Activated B cell treated with CpG ODN at 0.5 μM for 24 hours (primary cell): Measurements from ENCODE around the gene SPAG6. TPM values are rescaled to one million over a fixed set of nuclear protein-coding genes. Genes with fewer than 3 reads are reported as not detected.
A peak's percentile ranks its signal among the peaks of the same experiment; 100 is the strongest.

Source experiments
- ATAC-seq: fragments of 200-7000 bp; cut with Tn5 transposase; one replicate; pipeline ENCODE4 v1.10.0; 2021; ENCODE audit warnings: low read depth, mild to moderate bottlenecking, moderate library complexity
- CTCF ChIA-PET: fragments of 350-600 bp; sonication (Branson Sonifier 250); formaldehyde crosslinking; loops from one replicate; lab custom pipeline; 2021; ENCODE audit warnings: antibody characterized with exemption; lab: Charles Lee
- POLR2A ChIA-PET: fragments of 350-600 bp; sonication (Branson Sonifier 250); formaldehyde crosslinking; loops from one replicate; lab custom pipeline; 2021; ENCODE audit warnings: antibody characterized with exemption; lab: Charles Lee
- DNase-seq: peaks from one replicate; pipeline ENCODE4 v3.0.0; 2022
- H3K27ac Mint-ChIP-seq: one replicate; pipeline ENCODE4 v1.8.0; 2020; ENCODE audit warnings: mixed read lengths
- H3K27me3 Mint-ChIP-seq: one replicate; pipeline ENCODE4 v1.8.0; 2021; ENCODE audit warnings: mixed read lengths
- H3K36me3 Mint-ChIP-seq: one replicate; pipeline ENCODE4 v1.8.0; 2021; ENCODE audit warnings: low read depth, mixed read lengths
- H3K4me1 Mint-ChIP-seq: one replicate; pipeline ENCODE4 v1.8.0; 2021; ENCODE audit warnings: mixed read lengths
- H3K4me3 Mint-ChIP-seq: one replicate; pipeline ENCODE4 v1.8.0; 2020; ENCODE audit warnings: mild to moderate bottlenecking, mixed read lengths
- H3K9me3 Mint-ChIP-seq: one replicate; pipeline ENCODE4 v1.8.0; 2020; ENCODE audit warnings: mixed read lengths
- CTCF ChIP-seq: fragments of 200-600 bp; IDR thresholded peaks from one replicate; pipeline ENCODE4 v1.8.0; 2022; ENCODE audit warnings: antibody characterized with exemption, mild to moderate bottlenecking
- intact Hi-C: fragments of 100-400 bp; cut with micrococcal nuclease; formaldehyde crosslinking; loops from one replicate; pipeline ENCODE4 v1.15.1; 2024
- total RNA-seq: library from RNA; stranded (reverse); gene quantifications from 2 replicates; pipeline ENCODE4 v1.2.3, GENCODE V29; 2022

SPAG6 gene
- total RNA-seq, 1 donor from 2014 or later, result 0.62 TPM

GRCh38 chr10:22343731-22344130, 1.6 kb upstream of the SPAG6 start:
- H3K4me3 Mint-ChIP-seq, result no peak overlapping the region
- TF ChIP-seq CTCF, result no peak
- intact Hi-C loops, result loop anchor here (1.0 to 5.0 kb wide), 5 partner anchors 21 to 826 kb away; partner anchors contain the start of gene PIP4K2A
- ATAC-seq (no peak), DNase-seq (no peak)
- peaks cover 2% of the 10 kb centered on the region for H3K36me3 Mint-ChIP-seq
- H3K27me3 Mint-ChIP-seq, result peaks cover 49% of the 10 kb centered on the region
- ChIA-PET CTCF (interaction anchor here (0.5 to 2.3 kb wide), 6 partner anchors 28 to 825 kb away, joined by 3 to 8 read pairs (median 4); no protein-coding TSS in a partner anchor), POLR2A (interaction anchor here (1.0 to 2.0 kb wide), 3 partner anchors 34 to 115 kb away, joined by 3 to 5 read pairs (median 3); no protein-coding TSS in a partner anchor)
- peaks cover 26% of the 10 kb centered on the region for H3K4me1 Mint-ChIP-seq
- peaks cover 3% of the 10 kb centered on the region for H3K9me3 Mint-ChIP-seq
- peak overlapping the region; percentile 46 for H3K27ac Mint-ChIP-seq

GRCh38 chr10:22344249-22344648, 1.0 kb upstream of the SPAG6 start:
- intact Hi-C loops, result loop anchor here (1.0 to 5.0 kb wide), 4 partner anchors 21 to 645 kb away; partner anchors contain the start of gene PIP4K2A
- H3K36me3 Mint-ChIP-seq, result peaks cover 2% of the 10 kb centered on the region
- CTCF ChIA-PET, result interaction anchor here (0.7 to 2.3 kb wide), 5 partner anchors 29 to 645 kb away, joined by 3 to 8 read pairs (median 3); no protein-coding TSS in a partner anchor
- no peak for TF ChIP-seq CTCF
- H3K27ac Mint-ChIP-seq, result peak overlapping the region; percentile 46
- H3K4me3 Mint-ChIP-seq, result peak overlapping the region; percentile 28
- no peak for DNase-seq
- H3K4me1 Mint-ChIP-seq, result peaks cover 26% of the 10 kb centered on the region
- peaks cover 46% of the 10 kb centered on the region for H3K27me3 Mint-ChIP-seq
- H3K9me3 Mint-ChIP-seq, result peaks cover 3% of the 10 kb centered on the region
- POLR2A ChIA-PET, result interaction anchor here (0.8 to 2.0 kb wide), 5 partner anchors 19 to 115 kb away, joined by 3 to 5 read pairs (median 3); no protein-coding TSS in a partner anchor
- ATAC-seq, result no peak

- no peak for DNase-seq
- CTCF ChIA-PET, result interaction anchor here (1.1 to 2.3 kb wide), 4 partner anchors 29 to 849 kb away, joined by 3 to 8 read pairs (median 3); no protein-coding TSS in a partner anchor
- H3K36me3 Mint-ChIP-seq, result peaks cover 2% of the 10 kb centered on the region
- intact Hi-C loops, result loop anchor here (1.0 to 5.0 kb wide), 4 partner anchors 20 to 644 kb away; partner anchors contain the start of gene PIP4K2A
- ATAC-seq, result no peak
- peaks cover 46% of the 10 kb centered on the region for H3K27me3 Mint-ChIP-seq
- H3K4me1 Mint-ChIP-seq, result peaks cover 24% of the 10 kb centered on the region
- no peak for TF ChIP-seq CTCF
- POLR2A ChIA-PET, result interaction anchor here (0.6 to 2.0 kb wide), 5 partner anchors 20 to 116 kb away, joined by 3 to 5 read pairs (median 3); no protein-coding TSS in a partner anchor
- H3K9me3 Mint-ChIP-seq, result peaks cover 3% of the 10 kb centered on the region
- H3K4me3 Mint-ChIP-seq, result peak overlapping the region; percentile 52
- peak overlapping the region; percentile 50 for H3K27ac Mint-ChIP-seq
Measured at GRCh38 chr10:22344781-22345300, 455 bp upstream of the SPAG6 start.

GRCh38 chr10:22346096-22346661, 883 bp downstream of the SPAG6 start:
- intact Hi-C loops, result no loop called here
- Mint-ChIP-seq H3K4me3 (peak overlapping the region; percentile 19), H3K36me3 (no peaks in the 10 kb centered on the region), H3K27me3 (peaks cover 44% of the 10 kb centered on the region), H3K4me1 (peaks cover 19% of the 10 kb centered on the region), H3K27ac (peak overlapping the region; percentile 30), H3K9me3 (peaks cover 3% of the 10 kb centered on the region)
- no peak for DNase-seq
- CTCF ChIA-PET, result interaction anchor here (1.1 kb wide), 1 partner anchor 850 kb away, joined by 3 read pairs; no protein-coding TSS in a partner anchor
- POLR2A ChIA-PET, result interaction anchor here (1.4 kb wide), 1 partner anchor 84 kb away, joined by 3 read pairs; no protein-coding TSS in a partner anchor
- TF ChIP-seq CTCF, result no peak
- no peak for ATAC-seq

GRCh38 chr10:22349755-22350154, 4.5 kb downstream of the SPAG6 start:
- H3K4me3 Mint-ChIP-seq, result no peak overlapping the region
- peaks cover 26% of the 10 kb centered on the region for H3K27me3 Mint-ChIP-seq
- H3K27ac Mint-ChIP-seq, result no peak overlapping the region
- TF ChIP-seq CTCF, result no peak
- H3K4me1 Mint-ChIP-seq, result peaks cover 4% of the 10 kb centered on the region
- CTCF ChIA-PET, result no interaction called here
- H3K9me3 Mint-ChIP-seq, result peaks cover 1% of the 10 kb centered on the region
- no peaks in the 10 kb centered on the region for H3K36me3 Mint-ChIP-seq
- POLR2A ChIA-PET, result interaction anchor here (0.7 to 1.2 kb wide), 4 partner anchors 20 to 355 kb away, joined by 3 to 5 read pairs (median 4); partner anchors contain the start of gene COMMD3
- ATAC-seq (no peak), DNase-seq (no peak)
- intact Hi-C loops, result no loop called here
